ENCODE measurements around the gene COL4A4.

DNA sequence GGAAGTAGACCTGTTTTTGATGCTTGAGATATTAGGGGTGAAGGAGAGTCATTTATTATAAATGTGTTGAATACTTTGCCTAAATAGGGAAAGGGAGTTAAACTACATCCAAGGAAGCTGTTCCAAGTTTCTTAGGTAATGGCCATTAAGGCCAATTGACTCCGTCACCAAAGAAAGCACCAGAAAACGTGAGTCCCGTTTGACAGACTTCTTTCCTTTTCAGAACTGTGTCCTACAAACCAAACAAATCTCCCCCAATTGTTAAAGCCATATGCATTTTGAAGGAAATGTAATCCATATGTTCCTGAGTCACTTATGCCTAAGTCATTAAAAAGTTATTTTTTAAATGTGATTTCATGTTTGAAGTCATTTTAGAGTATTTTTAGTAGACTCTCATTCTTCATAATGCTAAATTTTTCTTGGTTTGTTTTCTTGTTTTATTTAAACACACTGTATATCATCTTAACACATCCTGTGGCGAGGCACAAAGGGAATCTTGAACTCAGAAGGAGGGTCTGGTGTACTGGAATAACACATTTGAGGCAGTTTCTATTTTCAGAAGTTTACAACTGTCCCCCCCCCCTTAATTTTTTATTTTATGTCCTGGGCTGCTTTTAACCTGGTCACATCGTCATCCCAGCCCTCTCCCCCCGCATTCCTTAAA, 194.5 kb downstream of the COL4A4 start:
- TF ChIP-seq, protein P1, sequence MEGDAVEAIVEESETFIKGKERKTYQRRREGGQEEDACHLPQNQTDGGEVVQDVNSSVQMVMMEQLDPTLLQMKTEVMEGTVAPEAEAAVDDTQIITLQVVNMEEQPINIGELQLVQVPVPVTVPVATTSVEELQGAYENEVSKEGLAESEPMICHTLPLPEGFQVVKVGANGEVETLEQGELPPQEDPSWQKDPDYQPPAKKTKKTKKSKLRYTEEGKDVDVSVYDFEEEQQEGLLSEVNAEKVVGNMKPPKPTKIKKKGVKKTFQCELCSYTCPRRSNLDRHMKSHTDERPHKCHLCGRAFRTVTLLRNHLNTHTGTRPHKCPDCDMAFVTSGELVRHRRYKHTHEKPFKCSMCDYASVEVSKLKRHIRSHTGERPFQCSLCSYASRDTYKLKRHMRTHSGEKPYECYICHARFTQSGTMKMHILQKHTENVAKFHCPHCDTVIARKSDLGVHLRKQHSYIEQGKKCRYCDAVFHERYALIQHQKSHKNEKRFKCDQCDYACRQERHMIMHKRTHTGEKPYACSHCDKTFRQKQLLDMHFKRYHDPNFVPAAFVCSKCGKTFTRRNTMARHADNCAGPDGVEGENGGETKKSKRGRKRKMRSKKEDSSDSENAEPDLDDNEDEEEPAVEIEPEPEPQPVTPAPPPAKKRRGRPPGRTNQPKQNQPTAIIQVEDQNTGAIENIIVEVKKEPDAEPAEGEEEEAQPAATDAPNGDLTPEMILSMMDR (IDR thresholded peaks at IDR 0.05), result no peak
- TF ChIP-seq EZH2 (IDR thresholded peaks at IDR 0.05; ENCODE audit: borderline replicate concordance, insufficient read depth, low read depth, low read length, poor library complexity, severe bottlenecking), result no peak

Data from B cell (primary cell).